DND-41 (cell line): ENCODE results near the gene KRT23.

ENCODE experiments used
- ATAC-seq: fragments of 200-7000 bp; cut with Tn5 transposase; 3 replicates; pipeline ENCODE4 v1.9.1; 2021; ENCODE audit warnings: low read depth; ENCODE audit not compliant: insufficient read depth
- DNase-seq: peaks from one replicate; pipeline ENCODE4 v3.0.0-alpha.2; 2020
- H2AFZ ChIP-seq: 2 replicates; pipeline ENCODE4 v1.6.0; 2012; ENCODE audit warnings: low read depth, low read length
- H3K27ac ChIP-seq: 2 replicates; pipeline ENCODE4 v1.5.1; 2012; ENCODE audit warnings: low read length, inconsistent platforms
- H3K27me3 ChIP-seq: fragments of 200-600 bp; sonication (generic); 2 replicates; pipeline ENCODE4 v1.6.0; 2012; ENCODE audit warnings: low read length, mild to moderate bottlenecking, inconsistent platforms; ENCODE audit not compliant: insufficient read depth, poor library complexity
- H3K36me3 ChIP-seq: 2 replicates; pipeline ENCODE4 v1.5.1; 2012; ENCODE audit warnings: low read length, inconsistent platforms; ENCODE audit not compliant: insufficient read depth
- H3K4me1 ChIP-seq: 2 replicates; pipeline ENCODE4 v1.5.1; 2012; ENCODE audit warnings: mild to moderate bottlenecking, low read length; ENCODE audit not compliant: insufficient read depth
- H3K4me2 ChIP-seq: 2 replicates; pipeline ENCODE4 v1.6.0; 2012; ENCODE audit warnings: mild to moderate bottlenecking, moderate library complexity, low read length, inconsistent platforms; ENCODE audit not compliant: insufficient read depth
- H3K4me3 ChIP-seq, 2 experiments: fragments of 200-600 bp in 1 of 2; shearing (Covaris generic) in 1 of 2; 2 replicates each; pipeline ENCODE4 v1.5.1; 2012 to 2016; ENCODE audit warnings: inconsistent platforms in 2 of 2, low read length in 2 of 2, mild to moderate bottlenecking in 2 of 2, low read depth in 1 of 2, moderate library complexity in 1 of 2
- H3K79me2 ChIP-seq: 2 replicates; pipeline ENCODE4 v1.6.0; 2012; ENCODE audit warnings: low read length, inconsistent platforms; ENCODE audit not compliant: insufficient read depth
- H3K9ac ChIP-seq: 2 replicates; pipeline ENCODE4 v1.6.0; 2012; ENCODE audit warnings: low read depth, mild to moderate bottlenecking, inconsistent platforms, low read length, moderate library complexity
- H3K9me3 ChIP-seq: 2 replicates; pipeline ENCODE4 v1.5.1; 2012; ENCODE audit warnings: low read length, moderate library complexity, mild to moderate bottlenecking, inconsistent platforms; ENCODE audit not compliant: insufficient read depth, severe bottlenecking
- H4K20me1 ChIP-seq: 2 replicates; pipeline ENCODE4 v1.6.0; 2012; ENCODE audit warnings: low read length; ENCODE audit not compliant: insufficient read depth
- EZH2 ChIP-seq: IDR thresholded peaks from 3 replicates; pipeline ENCODE4 v1.6.1; 2012; ENCODE audit warnings: borderline replicate concordance, low read depth, mild to moderate bottlenecking, moderate library complexity, low read length, inconsistent platforms; ENCODE audit not compliant: severe bottlenecking
- TF ChIP-seq, protein P1 (sequence below): IDR thresholded peaks from 2 replicates; pipeline ENCODE4 v1.5.1; 2012; ENCODE audit warnings: borderline replicate concordance, low read length, moderate library complexity, mild to moderate bottlenecking; ENCODE audit not compliant: poor library complexity, severe bottlenecking; ENCODE audit errors: extremely low read depth

Gene KRT23

GRCh38 chr17:40958086-40958953, 20.9 kb upstream of the KRT23 start:
- ATAC-seq (no peak), DNase-seq (no peak)
- peaks cover 22% of the 10 kb centered on the region for H3K27me3 ChIP-seq
- H4K20me1 ChIP-seq = no peaks in the 10 kb centered on the region
- no peaks in the 10 kb centered on the region for H3K9me3 ChIP-seq
- no peak overlapping the region for H3K4me2 ChIP-seq
- H3K79me2 ChIP-seq = no peaks in the 10 kb centered on the region
- H3K36me3 ChIP-seq = no peaks in the 10 kb centered on the region
- no peak overlapping the region for H3K27ac ChIP-seq
- no peak overlapping the region for H2AFZ ChIP-seq
- H3K4me3 ChIP-seq = no peak overlapping the region
- H3K4me1 ChIP-seq = no peaks in the 10 kb centered on the region
- H3K9ac ChIP-seq = no peak overlapping the region
- TF ChIP-seq EZH2 = no peak
- TF ChIP-seq, protein P1, sequence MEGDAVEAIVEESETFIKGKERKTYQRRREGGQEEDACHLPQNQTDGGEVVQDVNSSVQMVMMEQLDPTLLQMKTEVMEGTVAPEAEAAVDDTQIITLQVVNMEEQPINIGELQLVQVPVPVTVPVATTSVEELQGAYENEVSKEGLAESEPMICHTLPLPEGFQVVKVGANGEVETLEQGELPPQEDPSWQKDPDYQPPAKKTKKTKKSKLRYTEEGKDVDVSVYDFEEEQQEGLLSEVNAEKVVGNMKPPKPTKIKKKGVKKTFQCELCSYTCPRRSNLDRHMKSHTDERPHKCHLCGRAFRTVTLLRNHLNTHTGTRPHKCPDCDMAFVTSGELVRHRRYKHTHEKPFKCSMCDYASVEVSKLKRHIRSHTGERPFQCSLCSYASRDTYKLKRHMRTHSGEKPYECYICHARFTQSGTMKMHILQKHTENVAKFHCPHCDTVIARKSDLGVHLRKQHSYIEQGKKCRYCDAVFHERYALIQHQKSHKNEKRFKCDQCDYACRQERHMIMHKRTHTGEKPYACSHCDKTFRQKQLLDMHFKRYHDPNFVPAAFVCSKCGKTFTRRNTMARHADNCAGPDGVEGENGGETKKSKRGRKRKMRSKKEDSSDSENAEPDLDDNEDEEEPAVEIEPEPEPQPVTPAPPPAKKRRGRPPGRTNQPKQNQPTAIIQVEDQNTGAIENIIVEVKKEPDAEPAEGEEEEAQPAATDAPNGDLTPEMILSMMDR = no peak

DNA sequence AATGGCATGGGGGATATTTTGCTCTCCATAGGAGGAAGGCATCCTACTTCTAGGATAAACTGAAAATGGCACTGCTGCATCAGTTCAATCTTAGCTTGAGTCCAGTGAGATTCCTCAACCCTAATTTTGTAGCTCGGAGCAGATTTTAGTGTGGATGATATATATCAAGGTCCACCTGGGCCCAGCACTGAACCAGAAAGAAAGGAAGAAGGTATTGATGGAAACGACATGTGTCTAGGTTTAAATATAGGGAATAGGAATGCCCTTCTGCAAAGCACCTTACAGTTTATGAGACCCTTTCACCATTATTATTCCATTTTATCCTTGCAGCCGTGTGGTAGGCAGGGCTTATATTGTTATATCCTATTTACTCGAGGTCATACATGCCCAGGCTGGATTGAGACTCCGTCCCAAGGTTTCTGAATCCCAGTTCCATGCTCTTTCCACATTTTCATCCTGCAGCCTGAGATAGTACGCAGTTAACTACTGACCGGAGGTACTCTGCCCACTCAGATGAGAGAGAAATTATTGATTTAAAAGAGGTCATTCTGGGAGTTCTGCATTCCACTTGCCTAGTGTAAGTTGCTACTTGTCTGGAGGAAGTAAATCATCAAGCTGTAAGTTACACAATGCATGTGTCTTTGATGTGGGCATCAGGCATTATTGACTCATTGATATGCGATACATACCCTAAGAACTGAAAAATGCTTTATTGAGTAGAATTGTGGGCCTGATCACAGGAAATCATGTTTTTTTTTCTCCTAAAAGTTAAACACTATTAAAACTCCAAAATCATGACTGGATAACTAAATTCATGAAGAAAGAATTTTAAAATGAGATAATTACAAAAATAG, 19.2 kb upstream of the KRT23 start:
- no peak for ATAC-seq
- no peak overlapping the region for H3K27ac ChIP-seq

DNA sequence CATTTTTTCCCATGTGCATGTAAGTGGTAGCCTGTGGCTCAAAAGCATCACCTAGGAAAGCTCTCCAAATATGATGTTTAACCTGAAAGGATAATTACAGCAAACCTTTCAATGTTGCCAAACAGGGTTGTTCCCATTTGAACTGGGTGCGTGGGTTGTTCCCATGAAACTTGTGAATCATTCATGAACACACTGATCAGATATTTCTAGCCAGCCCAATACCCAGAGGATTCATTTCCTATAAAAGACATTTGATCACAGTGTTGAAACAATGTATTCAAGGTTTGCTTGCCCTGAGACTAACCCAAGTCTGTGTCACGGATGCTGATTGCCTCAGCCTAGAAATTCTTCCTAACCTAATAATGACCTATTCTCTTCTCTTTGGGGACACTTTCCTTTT, 16.4 kb upstream of the KRT23 start:
- Histone ChIP-seq H3K9me3 (no peaks in the 10 kb centered on the region), H2AFZ (no peak overlapping the region), H3K27ac (no peak overlapping the region), H3K27me3 (peaks cover 26% of the 10 kb centered on the region), H3K4me1 (no peaks in the 10 kb centered on the region), H3K4me3 (no peak overlapping the region), H3K9ac (no peak overlapping the region), H3K4me2 (no peak overlapping the region), H3K36me3 (no peaks in the 10 kb centered on the region), H3K79me2 (no peaks in the 10 kb centered on the region), H4K20me1 (no peaks in the 10 kb centered on the region)
- TF ChIP-seq, protein P1 = no peak
- no peak for TF ChIP-seq EZH2
- ATAC-seq (no peak), DNase-seq (no peak)

More for the DNA sequence above, 19.2 kb upstream of the KRT23 start:
- H2AFZ ChIP-seq = no peak overlapping the region
- no peak overlapping the region for H3K9ac ChIP-seq
- no peak for TF ChIP-seq EZH2
- TF ChIP-seq, protein P1 = no peak
- no peak overlapping the region for H3K4me3 ChIP-seq
- no peak for DNase-seq
- no peaks in the 10 kb centered on the region for H3K4me1 ChIP-seq
- H3K27me3 ChIP-seq = peaks cover 22% of the 10 kb centered on the region
- H4K20me1 ChIP-seq = no peaks in the 10 kb centered on the region
- H3K9me3 ChIP-seq = no peaks in the 10 kb centered on the region
- H3K36me3 ChIP-seq = no peaks in the 10 kb centered on the region
- H3K79me2 ChIP-seq = no peaks in the 10 kb centered on the region
- H3K4me2 ChIP-seq = no peak overlapping the region
